Measurements from ENCODE around the gene TBCE. TPM values are rescaled to one million over a fixed set of nuclear protein-coding genes. Genes with fewer than 3 reads are reported as not detected.
"Not testable (repeated sequence)": the region's sequence is repeated elsewhere in the genome, so short reads cannot be mapped to it uniquely, and the experiment has no call there.

Gene TBCE
- total and polyA plus RNA-seq, 2 donors: 33.7 to 34.0 TPM

DNA sequence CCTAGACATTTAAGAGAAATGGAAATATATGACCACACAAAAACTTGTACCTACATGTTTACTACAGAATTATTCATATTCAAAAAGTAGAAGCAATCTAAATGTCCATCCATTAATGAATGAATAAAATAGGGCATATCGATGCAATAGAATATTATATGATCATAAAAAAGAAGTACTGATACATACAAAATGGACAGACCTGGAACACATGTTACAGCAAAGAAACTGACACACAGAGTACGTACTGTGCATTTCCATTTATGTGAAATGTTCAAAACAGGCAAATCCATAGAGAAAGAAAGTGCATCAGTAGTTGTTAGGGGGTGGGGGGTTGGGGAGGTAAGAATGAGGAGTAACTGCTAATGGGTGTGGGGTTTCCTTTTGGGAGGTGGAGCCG is 97.8 kb downstream of the TBCE start:
- Histone ChIP-seq H3K27me3 (ENCODE audit: control insufficient read depth in 2 of 2, insufficient read depth in 1 of 2, low read length in 1 of 2) (no peaks in the 10 kb centered on the region), H3K4me3 (ENCODE audit: low read length in 2 of 2) (no peak overlapping the region), H3K36me3 (ENCODE audit: control insufficient read depth in 2 of 2, insufficient read depth in 2 of 2, low read length in 1 of 2) (peaks cover 0 to 10% of the 10 kb centered on the region in 2 donors), H3K4me1 (ENCODE audit: control insufficient read depth in 2 of 2, insufficient read depth in 2 of 2, low read length in 2 of 2) (no peaks in the 10 kb centered on the region), H3K27ac (ENCODE audit: low read depth in 1 of 2, low read length in 1 of 2) (no peak overlapping the region), H3K9me3 (ENCODE audit: control insufficient read depth in 2 of 2, insufficient read depth in 1 of 2, low read length in 1 of 2) (no peaks in the 10 kb centered on the region)
- WGBS: 69% methylated on average over 3 of the region's 3 CpGs
- no peak for DNase-seq (ENCODE audit: low read depth in 6 of 9, low spot score in 9 of 9)

GRCh38 chr1:235468004-235468403 is 100.8 kb downstream of the TBCE start:
- Histone ChIP-seq H3K4me1 (ENCODE audit: control insufficient read depth in 2 of 2, insufficient read depth in 2 of 2, low read length in 2 of 2) (no peaks in the 10 kb centered on the region), H3K27ac (ENCODE audit: low read depth in 1 of 2, low read length in 1 of 2) (no peak overlapping the region), H3K4me3 (ENCODE audit: low read length in 2 of 2) (no peak overlapping the region), H3K27me3 (ENCODE audit: control insufficient read depth in 2 of 2, insufficient read depth in 1 of 2, low read length in 1 of 2) (no peaks in the 10 kb centered on the region), H3K36me3 (ENCODE audit: control insufficient read depth in 2 of 2, insufficient read depth in 2 of 2, low read length in 1 of 2) (peaks cover 0 to 17% of the 10 kb centered on the region in 2 donors), H3K9me3 (ENCODE audit: control insufficient read depth in 2 of 2, insufficient read depth in 1 of 2, low read length in 1 of 2) (no peaks in the 10 kb centered on the region)
- WGBS: 98% methylated on average over 3 of the region's 3 CpGs
- DNase-seq (ENCODE audit: low read depth in 6 of 9, low spot score in 9 of 9): no peak

GRCh38 chr1:235468970-235469369 is 101.7 kb downstream of the TBCE start:
- 97% methylated on average over 4 of the region's 4 CpGs for whole genome bisulfite sequencing
- no peaks in the 10 kb centered on the region for H3K4me1 ChIP-seq (ENCODE audit: control insufficient read depth in 2 of 2, insufficient read depth in 2 of 2, low read length in 2 of 2)
- H3K27ac ChIP-seq (ENCODE audit: low read depth in 1 of 2, low read length in 1 of 2): no peak overlapping the region
- no peaks in the 10 kb centered on the region for H3K27me3 ChIP-seq (ENCODE audit: control insufficient read depth in 2 of 2, insufficient read depth in 1 of 2, low read length in 1 of 2)
- no peak overlapping the region for H3K4me3 ChIP-seq (ENCODE audit: low read length in 2 of 2)
- H3K9me3 ChIP-seq (ENCODE audit: control insufficient read depth in 2 of 2, insufficient read depth in 1 of 2, low read length in 1 of 2): no peaks in the 10 kb centered on the region
- no peak for DNase-seq (ENCODE audit: low read depth in 6 of 9, low spot score in 9 of 9)
- peaks cover 0 to 18% of the 10 kb centered on the region in 2 donors for H3K36me3 ChIP-seq (ENCODE audit: control insufficient read depth in 2 of 2, insufficient read depth in 2 of 2, low read length in 1 of 2)

- H3K9me3 ChIP-seq (ENCODE audit: control insufficient read depth in 2 of 2, insufficient read depth in 1 of 2, low read length in 1 of 2): not testable (repeated sequence)
- peaks cover 0 to 16% of the 10 kb centered on the region in 2 donors for H3K36me3 ChIP-seq (ENCODE audit: control insufficient read depth in 2 of 2, insufficient read depth in 2 of 2, low read length in 1 of 2)
These were observed 102.7 kb downstream of the TBCE start for GRCh38 chr1:235469897-235470296.

DNA sequence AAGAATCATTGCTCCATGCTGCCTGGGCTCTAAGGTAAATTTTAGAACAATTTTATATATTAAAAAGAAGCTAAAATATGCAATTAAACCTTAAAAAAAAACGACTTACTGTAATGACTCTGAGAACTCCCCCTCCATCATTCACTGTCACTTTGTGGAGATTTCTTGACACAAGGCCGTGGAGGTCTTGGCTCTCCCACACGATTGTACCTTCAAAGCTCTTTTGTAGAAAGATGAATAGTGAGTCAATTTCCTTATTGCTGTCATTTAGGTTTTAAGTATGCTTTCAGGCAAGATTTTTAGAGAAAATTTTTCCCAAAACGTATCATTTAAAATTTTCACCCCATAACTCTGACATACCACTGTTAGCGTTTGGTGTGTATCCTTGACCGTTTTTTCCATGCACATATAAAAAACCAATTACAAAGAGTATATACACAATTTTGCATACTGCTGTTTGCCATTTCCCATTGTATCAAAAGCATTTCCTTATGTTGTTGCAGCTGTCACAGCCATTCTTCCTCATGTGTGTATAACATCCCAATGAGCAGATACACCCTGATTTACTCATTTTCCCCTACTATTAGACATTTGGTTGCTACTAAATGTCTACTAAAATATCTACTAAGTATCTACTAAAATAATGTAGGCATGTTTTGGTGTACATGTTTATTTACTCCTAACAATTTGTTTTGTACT is 103.7 kb downstream of the TBCE start:
- peaks cover 3 to 19% of the 10 kb centered on the region in 2 donors for H3K36me3 ChIP-seq (ENCODE audit: control insufficient read depth in 2 of 2, insufficient read depth in 2 of 2, low read length in 1 of 2)
- no peaks in the 10 kb centered on the region for H3K27me3 ChIP-seq (ENCODE audit: control insufficient read depth in 2 of 2, insufficient read depth in 1 of 2, low read length in 1 of 2)
- H3K9me3 ChIP-seq (ENCODE audit: control insufficient read depth in 2 of 2, insufficient read depth in 1 of 2, low read length in 1 of 2): no peaks in the 10 kb centered on the region
- DNase-seq (ENCODE audit: low read depth in 6 of 9, low spot score in 9 of 9): no peak
- no peaks in the 10 kb centered on the region for H3K4me1 ChIP-seq (ENCODE audit: control insufficient read depth in 2 of 2, insufficient read depth in 2 of 2, low read length in 2 of 2)
- no peak overlapping the region for H3K27ac ChIP-seq (ENCODE audit: low read depth in 1 of 2, low read length in 1 of 2)
- 93% methylated on average over 6 of the region's 6 CpGs for WGBS
- H3K4me3 ChIP-seq (ENCODE audit: low read length in 2 of 2): no peak overlapping the region

More at GRCh38 chr1:235469897-235470296, 102.7 kb downstream of the TBCE start:
- not testable (repeated sequence) for DNase-seq (ENCODE audit: low read depth in 6 of 9, low spot score in 9 of 9); H3K4me3 ChIP-seq (ENCODE audit: low read length in 2 of 2); H3K4me1 ChIP-seq (ENCODE audit: control insufficient read depth in 2 of 2, insufficient read depth in 2 of 2, low read length in 2 of 2); H3K27me3 ChIP-seq (ENCODE audit: control insufficient read depth in 2 of 2, insufficient read depth in 1 of 2, low read length in 1 of 2); H3K27ac ChIP-seq (ENCODE audit: low read depth in 1 of 2, low read length in 1 of 2)
- WGBS: 96% methylated on average over 2 of the region's 2 CpGs

GRCh38 chr1:235473806-235474205 is 106.6 kb downstream of the TBCE start:
- no peaks in the 10 kb centered on the region for H3K27me3 ChIP-seq (ENCODE audit: control insufficient read depth in 2 of 2, insufficient read depth in 1 of 2, low read length in 1 of 2)
- DNase-seq (ENCODE audit: low read depth in 6 of 9, low spot score in 9 of 9): no peak
- peaks cover 8 to 31% of the 10 kb centered on the region in 2 donors for H3K36me3 ChIP-seq (ENCODE audit: control insufficient read depth in 2 of 2, insufficient read depth in 2 of 2, low read length in 1 of 2)
- no peaks in the 10 kb centered on the region for H3K4me1 ChIP-seq (ENCODE audit: control insufficient read depth in 2 of 2, insufficient read depth in 2 of 2, low read length in 2 of 2)
- WGBS: 96% methylated on average over 1 of the region's 1 CpG
- H3K4me3 ChIP-seq (ENCODE audit: low read length in 2 of 2): no peak overlapping the region
- no peak overlapping the region for H3K27ac ChIP-seq (ENCODE audit: low read depth in 1 of 2, low read length in 1 of 2)
- no peaks in the 10 kb centered on the region for H3K9me3 ChIP-seq (ENCODE audit: control insufficient read depth in 2 of 2, insufficient read depth in 1 of 2, low read length in 1 of 2)

GRCh38 chr1:235483090-235483489 is 115.9 kb downstream of the TBCE start:
- Histone ChIP-seq H3K36me3 (ENCODE audit: control insufficient read depth in 2 of 2, insufficient read depth in 2 of 2, low read length in 1 of 2) (peaks cover 15 to 36% of the 10 kb centered on the region in 2 donors), H3K27ac (ENCODE audit: low read depth in 1 of 2, low read length in 1 of 2) (no peak overlapping the region), H3K4me1 (ENCODE audit: control insufficient read depth in 2 of 2, insufficient read depth in 2 of 2, low read length in 2 of 2) (no peaks in the 10 kb centered on the region), H3K9me3 (ENCODE audit: control insufficient read depth in 2 of 2, insufficient read depth in 1 of 2, low read length in 1 of 2) (no peaks in the 10 kb centered on the region), H3K27me3 (ENCODE audit: control insufficient read depth in 2 of 2, insufficient read depth in 1 of 2, low read length in 1 of 2) (no peaks in the 10 kb centered on the region), H3K4me3 (ENCODE audit: low read length in 2 of 2) (no peak overlapping the region)
- DNase-seq (ENCODE audit: low read depth in 6 of 9, low spot score in 9 of 9): no peak
- WGBS: 98% methylated on average over 5 of the region's 5 CpGs

DNA sequence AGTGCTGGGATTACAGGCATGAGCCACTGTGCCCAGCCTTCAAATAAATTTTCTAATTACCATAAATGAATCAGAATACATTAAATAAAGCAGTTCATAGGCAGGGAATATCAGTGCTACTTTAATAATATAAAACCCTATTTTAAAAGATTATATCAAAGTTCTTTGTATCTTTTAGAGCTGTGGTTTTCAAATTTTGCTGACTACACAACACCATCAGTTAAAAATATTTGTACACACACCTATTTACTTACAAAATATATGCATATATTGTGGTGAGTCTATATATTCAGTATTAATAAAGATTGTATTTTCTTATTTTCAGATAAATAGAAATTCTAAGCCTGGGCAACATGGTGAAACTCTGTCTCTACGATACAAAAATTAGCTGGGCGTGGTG is 118.3 kb downstream of the TBCE start:
- over 99% methylated on average over 2 of the region's 2 CpGs for WGBS
- H3K36me3 ChIP-seq (ENCODE audit: control insufficient read depth in 2 of 2, insufficient read depth in 2 of 2, low read length in 1 of 2): peaks cover 14 to 23% of the 10 kb centered on the region in 2 donors
- H3K9me3 ChIP-seq (ENCODE audit: control insufficient read depth in 2 of 2, insufficient read depth in 1 of 2, low read length in 1 of 2): no peaks in the 10 kb centered on the region
- H3K4me1 ChIP-seq (ENCODE audit: control insufficient read depth in 2 of 2, insufficient read depth in 2 of 2, low read length in 2 of 2): no peaks in the 10 kb centered on the region
- no peak overlapping the region for H3K4me3 ChIP-seq (ENCODE audit: low read length in 2 of 2)
- no peak overlapping the region for H3K27ac ChIP-seq (ENCODE audit: low read depth in 1 of 2, low read length in 1 of 2)
- no peak for DNase-seq (ENCODE audit: low read depth in 6 of 9, low spot score in 9 of 9)
- H3K27me3 ChIP-seq (ENCODE audit: control insufficient read depth in 2 of 2, insufficient read depth in 1 of 2, low read length in 1 of 2): no peaks in the 10 kb centered on the region

- Histone ChIP-seq H3K9me3 (ENCODE audit: control insufficient read depth in 2 of 2, insufficient read depth in 1 of 2, low read length in 1 of 2) (no peaks in the 10 kb centered on the region), H3K4me1 (ENCODE audit: control insufficient read depth in 2 of 2, insufficient read depth in 2 of 2, low read length in 2 of 2) (no peaks in the 10 kb centered on the region), H3K27ac (ENCODE audit: low read depth in 1 of 2, low read length in 1 of 2) (no peak overlapping the region), H3K4me3 (ENCODE audit: low read length in 2 of 2) (no peak overlapping the region), H3K36me3 (ENCODE audit: control insufficient read depth in 2 of 2, insufficient read depth in 2 of 2, low read length in 1 of 2) (peaks cover 14 to 23% of the 10 kb centered on the region in 2 donors), H3K27me3 (ENCODE audit: control insufficient read depth in 2 of 2, insufficient read depth in 1 of 2, low read length in 1 of 2) (no peaks in the 10 kb centered on the region)
- DNase-seq (ENCODE audit: low read depth in 6 of 9, low spot score in 9 of 9): no peak
- 87% methylated on average over 5 of the region's 5 CpGs for WGBS
These were observed 119.1 kb downstream of the TBCE start for GRCh38 chr1:235486321-235486720.

Measured in thymus (tissue), 11 donors.